ENCODE measurements around the gene DGKH. TPM values are rescaled to one million over a fixed set of nuclear protein-coding genes. Genes with fewer than 3 reads are reported as not detected.

The DGKH gene
- total and polyA plus RNA-seq, 2 experiments from 2014 or later: 3.6 to 7.2 TPM

DNA sequence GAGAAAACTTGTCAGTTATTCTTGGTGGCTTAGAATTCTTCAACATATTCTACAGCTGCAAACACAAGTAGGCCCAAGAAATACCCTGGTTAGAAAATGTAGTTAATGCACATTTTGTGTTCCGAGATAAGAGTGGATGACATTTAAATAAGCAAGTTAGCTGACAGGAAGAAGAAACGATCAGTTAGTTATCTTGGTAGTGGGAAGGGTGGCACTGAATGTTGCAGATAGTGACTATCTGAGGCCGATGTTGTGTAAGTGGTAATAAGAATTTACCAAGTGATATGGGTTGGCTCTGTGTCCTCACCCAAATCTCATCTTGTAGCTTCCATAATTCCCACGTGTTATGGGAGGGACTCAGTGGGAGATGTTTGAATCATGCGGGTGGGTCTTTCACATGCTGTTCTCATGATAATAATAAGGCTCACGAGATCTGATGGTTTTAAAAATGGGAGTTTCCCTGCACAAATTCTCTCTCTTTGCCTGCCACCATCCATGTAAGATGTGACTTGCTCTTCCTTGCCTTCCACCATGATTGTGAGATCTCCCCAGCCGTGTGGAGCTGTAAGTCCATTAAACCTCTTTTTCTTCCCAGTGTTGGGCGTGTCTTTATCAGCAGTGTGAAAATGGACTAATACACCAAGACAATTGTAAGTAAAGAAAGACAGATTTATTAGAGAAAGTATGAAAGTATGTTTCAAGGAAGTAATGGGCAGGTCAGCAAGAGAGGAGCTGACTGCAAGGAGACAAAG, 212.6 kb downstream of the DGKH start:
- H3K27me3 ChIP-seq: no peaks in the 10 kb centered on the region
- DNase-seq (ENCODE audit: low spot score): no peak

GRCh38 chr13:42266473-42266872, 218.0 kb downstream of the DGKH start:
- no peak overlapping the region for H2AFZ ChIP-seq
- no peaks in the 10 kb centered on the region for H3K36me3 ChIP-seq (replicated peaks; ENCODE audit: insufficient read depth, low read depth)
- H3K9me3 ChIP-seq (ENCODE audit: low read depth): no peaks in the 10 kb centered on the region
- H3K4me2 ChIP-seq: no peak overlapping the region
- no peak overlapping the region for H3K4me3 ChIP-seq
- H4K20me1 ChIP-seq (ENCODE audit: insufficient read depth, poor library complexity, severe bottlenecking): no peaks in the 10 kb centered on the region
- no peak overlapping the region for H3K27ac ChIP-seq
- WGBS (ENCODE audit: low lambda C conversion rate, missing lambda C conversion rate): 61% methylated on average over 3 of the region's 3 CpGs
- H3K4me1 ChIP-seq (ENCODE audit: insufficient read depth): no peaks in the 10 kb centered on the region
- TF ChIP-seq CTCF (IDR thresholded peaks at IDR 0.05; ENCODE audit: poor library complexity) (no peak), EZH2 (IDR thresholded peaks at IDR 0.05; ENCODE audit: borderline replicate concordance) (no peak), EZH2phosphoT487 (IDR thresholded peaks at IDR 0.05; ENCODE audit: low read depth, severe bottlenecking, unreplicated experiment) (no peak)
- no peak for DNase-seq (ENCODE audit: low spot score)
- H3K79me2 ChIP-seq: no peaks in the 10 kb centered on the region
- no peaks in the 10 kb centered on the region for H3K27me3 ChIP-seq
- H3K9me2 ChIP-seq (replicated peaks; ENCODE audit: insufficient read depth): no peaks in the 10 kb centered on the region

More for the DNA sequence above, 212.6 kb downstream of the DGKH start:
- no peaks in the 10 kb centered on the region for H4K20me1 ChIP-seq (ENCODE audit: insufficient read depth, poor library complexity, severe bottlenecking)
- H3K9me3 ChIP-seq (ENCODE audit: low read depth): no peaks in the 10 kb centered on the region
- no peak overlapping the region for H3K4me2 ChIP-seq
- H3K9me2 ChIP-seq (replicated peaks; ENCODE audit: insufficient read depth): no peaks in the 10 kb centered on the region
- H2AFZ ChIP-seq: no peak overlapping the region
- no peaks in the 10 kb centered on the region for H3K79me2 ChIP-seq
- WGBS (ENCODE audit: low lambda C conversion rate, missing lambda C conversion rate): 92% methylated on average over 8 of the region's 8 CpGs
- no peak overlapping the region for H3K27ac ChIP-seq
- H3K36me3 ChIP-seq (replicated peaks; ENCODE audit: insufficient read depth, low read depth): no peaks in the 10 kb centered on the region
- H3K4me1 ChIP-seq (ENCODE audit: insufficient read depth): no peaks in the 10 kb centered on the region
- no peak overlapping the region for H3K4me3 ChIP-seq
- TF ChIP-seq EZH2phosphoT487 (IDR thresholded peaks at IDR 0.05; ENCODE audit: low read depth, severe bottlenecking, unreplicated experiment) (no peak), EZH2 (IDR thresholded peaks at IDR 0.05; ENCODE audit: borderline replicate concordance) (no peak), CTCF (IDR thresholded peaks at IDR 0.05; ENCODE audit: poor library complexity) (no peak)

DNA sequence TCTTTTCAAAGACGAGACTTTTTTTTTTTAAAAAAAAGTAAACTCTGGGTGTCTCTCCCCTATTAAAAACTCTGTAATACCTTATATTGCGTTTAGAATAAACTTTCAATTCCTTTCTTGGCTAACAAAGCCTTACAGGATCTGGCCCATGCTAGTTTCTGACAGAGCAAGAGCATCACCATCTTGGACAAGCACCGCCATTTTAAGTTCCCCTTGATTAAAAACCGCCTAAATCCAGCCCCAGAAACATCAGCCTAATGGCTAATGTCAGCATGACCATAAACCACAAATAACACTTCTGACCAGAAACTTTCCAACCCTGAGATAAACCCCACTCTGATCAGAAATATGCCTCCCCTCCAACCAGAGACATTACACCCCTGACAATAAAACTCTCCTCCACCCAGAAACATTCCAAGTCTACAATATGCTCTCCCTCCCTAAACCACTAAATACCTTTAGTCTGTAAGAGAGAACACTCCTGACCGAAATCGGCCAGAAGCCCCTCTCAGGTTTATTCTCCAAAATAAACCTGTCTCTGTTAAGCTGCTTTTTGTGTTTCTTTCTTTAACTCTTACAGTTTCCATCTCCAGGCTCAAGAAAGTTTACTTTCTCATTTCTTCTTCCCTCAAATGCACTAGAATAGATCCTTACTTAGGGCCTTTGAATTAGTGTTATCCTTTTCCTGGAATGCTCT, 221.9 kb downstream of the DGKH start:
- H3K9me3 ChIP-seq (ENCODE audit: low read depth): no peaks in the 10 kb centered on the region
- peaks cover 8% of the 10 kb centered on the region for H4K20me1 ChIP-seq (ENCODE audit: insufficient read depth, poor library complexity, severe bottlenecking)
- H3K27me3 ChIP-seq: no peaks in the 10 kb centered on the region
- H3K4me2 ChIP-seq: no peak overlapping the region
- H3K27ac ChIP-seq: no peak overlapping the region
- H2AFZ ChIP-seq: no peak overlapping the region
- no peaks in the 10 kb centered on the region for H3K9me2 ChIP-seq (replicated peaks; ENCODE audit: insufficient read depth)
- peaks cover 28% of the 10 kb centered on the region for H3K79me2 ChIP-seq
- H3K4me1 ChIP-seq (ENCODE audit: insufficient read depth): peaks cover 13% of the 10 kb centered on the region
- H3K36me3 ChIP-seq (replicated peaks; ENCODE audit: insufficient read depth, low read depth): no peaks in the 10 kb centered on the region
- 94% methylated on average over 6 of the region's 6 CpGs for WGBS (ENCODE audit: low lambda C conversion rate, missing lambda C conversion rate)
- H3K4me3 ChIP-seq: no peak overlapping the region
- DNase-seq (ENCODE audit: low spot score): no peak
- TF ChIP-seq EZH2phosphoT487 (IDR thresholded peaks at IDR 0.05; ENCODE audit: low read depth, severe bottlenecking, unreplicated experiment) (no peak), CTCF (IDR thresholded peaks at IDR 0.05; ENCODE audit: poor library complexity) (no peak), EZH2 (IDR thresholded peaks at IDR 0.05; ENCODE audit: borderline replicate concordance) (no peak)
